ENCODE measurements around the gene PBX1.
"Not testable (repeated sequence)": the region's sequence is repeated elsewhere in the genome, so short reads cannot be mapped to it uniquely, and the experiment has no call there.

Gene PBX1

GRCh38 chr1:164587617-164588501 lies 28.9 kb downstream of the PBX1 start:
- no peak overlapping the region for H3K4me3 ChIP-seq
- no peak overlapping the region for H3K27ac ChIP-seq

DNA sequence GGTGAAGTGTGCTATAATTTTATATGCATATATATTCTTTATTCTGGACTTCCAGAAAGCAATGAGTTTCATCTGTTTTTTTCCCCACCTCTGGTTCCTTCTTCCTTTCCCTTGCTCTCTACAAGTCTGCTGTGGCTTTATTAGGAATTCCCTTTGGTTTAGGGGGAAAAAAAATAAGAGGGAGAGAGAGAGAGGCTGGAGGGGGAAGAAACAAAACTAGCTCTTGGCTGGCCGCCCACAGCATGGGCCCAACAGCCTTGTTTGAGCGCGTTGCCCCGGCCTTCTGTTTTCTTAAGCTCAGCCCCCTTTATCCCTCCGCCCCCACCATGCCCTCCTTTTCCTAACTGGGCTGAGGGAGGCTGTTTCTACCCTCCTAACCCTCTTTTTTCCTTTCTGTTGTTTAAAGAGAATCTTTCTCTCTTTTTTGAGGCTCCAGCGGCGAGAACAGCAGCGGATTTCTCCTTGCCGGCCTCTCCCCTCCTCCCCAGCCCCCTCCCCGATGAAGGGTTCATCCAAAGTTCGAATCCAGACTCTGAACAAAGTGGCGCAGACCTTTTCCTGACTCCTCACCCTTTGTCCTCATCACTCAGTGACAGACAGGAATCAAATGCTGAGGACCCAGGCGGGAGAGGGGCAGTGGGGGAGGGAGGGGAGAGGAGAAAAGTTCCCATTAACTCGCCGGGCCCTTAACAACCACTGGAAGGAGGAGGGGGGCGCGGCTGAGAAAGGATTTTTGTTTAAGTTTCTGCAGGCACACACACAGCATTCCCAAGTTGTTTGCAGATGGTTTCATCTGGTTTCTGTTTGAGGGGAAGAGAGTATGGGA lies 29.7 kb downstream of the PBX1 start:
- Histone ChIP-seq H3K27ac (peak overlapping the region in 16 of 21 experiments; percentile 4 to 74 (median 41)), H3K4me3 (no peak overlapping the region)

DNA sequence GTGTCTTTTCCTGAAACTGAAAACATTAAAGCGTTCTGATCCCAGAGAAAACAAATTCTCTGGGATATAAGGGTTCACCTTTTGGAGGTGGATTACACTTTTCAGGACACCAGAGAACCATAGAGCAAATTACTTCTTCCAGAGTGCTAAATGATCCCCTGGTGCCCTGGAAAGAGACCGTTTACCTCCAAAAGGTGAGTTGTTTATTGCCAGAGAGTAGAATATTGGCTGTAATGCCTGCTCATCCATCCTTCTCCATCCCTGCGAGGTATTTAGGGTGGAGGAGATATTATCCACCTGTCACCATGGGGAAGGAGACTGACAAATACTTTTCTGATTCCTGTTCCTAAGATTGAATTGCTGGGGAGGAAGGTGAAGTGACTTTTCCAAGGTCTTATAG lies 30.4 kb downstream of the PBX1 start:
- H3K4me3 ChIP-seq, result no peak overlapping the region
- H3K27ac ChIP-seq, result peak overlapping the region in 3 of 21 experiments; percentile 4 to 7 (median 6)

- no peak overlapping the region for H3K4me3 ChIP-seq
- H3K27ac ChIP-seq, result no peak overlapping the region
These were observed 31.1 kb downstream of the PBX1 start for GRCh38 chr1:164589961-164590507.

- H3K27ac ChIP-seq, result no peak overlapping the region
- no peak overlapping the region for H3K4me3 ChIP-seq
These were observed 31.6 kb downstream of the PBX1 start for GRCh38 chr1:164590592-164590991.

DNA sequence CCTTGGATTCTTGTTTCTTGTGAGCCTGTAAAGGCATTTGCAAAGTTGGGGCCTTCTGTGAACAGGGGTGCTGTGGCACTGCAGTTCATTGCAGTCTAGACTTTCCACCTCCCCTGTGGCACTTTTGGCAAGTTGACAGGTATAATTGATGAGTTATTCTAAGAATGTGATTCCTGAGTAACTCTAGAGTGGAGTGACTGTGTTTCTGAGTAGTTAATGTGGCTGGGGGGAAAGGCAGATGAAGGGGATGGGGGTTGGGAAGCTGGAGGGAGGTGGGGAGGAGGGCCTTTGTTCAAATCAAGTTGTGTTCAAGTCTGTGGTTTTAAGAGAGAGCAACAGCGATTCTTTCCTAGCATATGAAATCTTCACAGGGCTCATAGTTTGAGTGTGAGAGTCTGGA lies 32.9 kb downstream of the PBX1 start:
- no peak overlapping the region for H3K4me3 ChIP-seq
- peak overlapping the region in 1 of 21 experiments; percentile 15 for H3K27ac ChIP-seq

DNA sequence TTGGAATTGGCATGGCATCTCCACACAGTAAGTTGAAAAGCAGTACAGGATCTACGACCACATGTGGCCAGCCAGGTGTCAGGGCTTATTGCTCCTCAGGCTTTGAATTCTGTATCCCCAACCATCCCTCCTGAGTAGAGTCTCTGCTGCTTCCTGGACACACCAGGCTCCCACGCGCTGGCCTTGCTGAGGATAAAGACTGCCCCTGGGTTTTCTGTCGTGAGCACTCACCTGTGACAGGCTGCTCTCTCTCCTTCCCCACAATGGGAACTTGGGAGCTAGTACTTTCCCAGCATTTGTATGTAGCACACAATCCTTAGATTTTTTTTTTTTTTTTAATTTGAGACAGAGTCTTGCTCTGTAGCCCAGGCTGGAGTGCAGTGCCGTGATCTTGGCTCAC lies 33.6 kb downstream of the PBX1 start:
- no peak overlapping the region for H3K27ac ChIP-seq
- H3K4me3 ChIP-seq, result no peak overlapping the region

- Histone ChIP-seq H3K4me3 (no peak overlapping the region), H3K27ac (no peak overlapping the region)
These were observed 36.2 kb downstream of the PBX1 start for GRCh38 chr1:164595212-164595611.

DNA sequence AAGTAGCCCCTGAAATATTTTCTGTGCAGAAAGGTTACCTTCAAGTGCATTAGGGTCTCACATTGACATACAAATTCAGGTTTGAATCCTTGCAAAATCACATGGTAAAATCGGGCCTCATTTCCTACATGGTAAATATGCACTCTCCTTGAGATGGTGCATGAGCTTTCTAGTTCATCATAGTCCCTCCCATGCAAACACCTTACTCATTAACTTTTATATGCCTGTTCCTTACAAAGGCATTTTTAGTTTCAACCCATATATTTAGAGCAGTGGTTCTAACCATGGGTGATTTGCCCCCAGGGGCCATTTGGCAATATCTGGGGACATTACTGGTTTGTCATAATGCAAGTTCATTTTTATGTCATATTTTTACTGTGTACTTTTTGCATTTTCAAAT lies 37.2 kb downstream of the PBX1 start:
- no peak overlapping the region for H3K27ac ChIP-seq
- H3K4me3 ChIP-seq, result no peak overlapping the region

DNA sequence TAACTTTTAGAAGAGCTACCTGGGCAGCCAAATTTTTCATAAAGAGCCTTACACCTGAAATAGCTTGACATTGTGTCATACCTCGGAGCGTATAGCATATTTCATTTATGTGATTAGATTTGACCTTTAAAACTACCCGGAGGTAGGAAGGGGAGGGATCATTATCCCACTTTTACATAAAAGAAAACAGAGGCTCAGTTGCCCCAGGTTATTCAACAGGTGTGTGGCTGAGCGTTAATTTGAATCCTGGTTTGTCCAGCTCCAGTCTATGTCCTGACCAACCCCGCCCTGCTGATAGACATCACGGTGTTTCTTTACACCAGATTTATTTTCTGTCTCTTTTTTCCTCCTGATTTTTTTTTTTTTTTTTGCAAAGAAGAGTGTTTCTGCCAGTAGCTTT lies 39.7 kb downstream of the PBX1 start:
- no peak overlapping the region for H3K27ac ChIP-seq
- H3K4me3 ChIP-seq, result no peak overlapping the region

GRCh38 chr1:164599272-164599671 lies 40.3 kb downstream of the PBX1 start:
- no peak overlapping the region for H3K27ac ChIP-seq
- no peak overlapping the region for H3K4me3 ChIP-seq

DNA sequence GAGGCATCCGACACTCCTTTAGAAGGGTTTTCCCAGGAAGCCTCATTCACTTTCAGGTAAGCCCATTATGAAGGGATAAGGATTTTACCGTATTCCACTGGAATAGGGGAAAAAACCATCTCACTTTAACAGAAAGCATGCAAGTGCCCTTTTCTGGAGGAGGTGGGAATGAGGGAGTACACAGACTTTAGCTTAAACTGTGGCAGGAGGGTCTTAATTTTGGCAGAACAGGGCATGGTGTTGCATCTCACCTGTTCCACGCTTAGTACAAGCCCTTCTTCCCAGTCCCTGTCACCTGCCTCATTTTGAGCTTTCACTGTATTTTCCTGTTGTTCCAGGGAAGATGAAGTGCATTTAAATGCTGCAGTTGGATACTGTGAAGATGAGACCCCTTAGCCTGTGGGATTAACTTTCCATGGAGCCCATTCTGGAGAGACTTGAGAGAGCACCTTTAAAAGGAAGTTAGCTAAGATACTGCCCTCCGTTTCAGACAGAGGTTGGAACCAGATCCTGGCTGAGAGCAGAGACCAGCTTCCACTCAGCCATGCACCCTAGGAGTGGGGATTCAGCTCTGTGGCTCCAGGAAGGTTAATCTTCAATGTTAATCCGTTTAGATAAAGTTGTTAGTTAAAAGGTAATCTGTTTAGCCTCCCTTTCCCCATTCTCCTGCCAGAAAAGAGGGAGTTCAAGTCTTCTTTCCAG lies 42.6 kb downstream of the PBX1 start:
- Histone ChIP-seq H3K4me3 (no peak overlapping the region), H3K27ac (peak overlapping the region in 19 of 21 experiments; percentile 14 to 75 (median 49))

DNA sequence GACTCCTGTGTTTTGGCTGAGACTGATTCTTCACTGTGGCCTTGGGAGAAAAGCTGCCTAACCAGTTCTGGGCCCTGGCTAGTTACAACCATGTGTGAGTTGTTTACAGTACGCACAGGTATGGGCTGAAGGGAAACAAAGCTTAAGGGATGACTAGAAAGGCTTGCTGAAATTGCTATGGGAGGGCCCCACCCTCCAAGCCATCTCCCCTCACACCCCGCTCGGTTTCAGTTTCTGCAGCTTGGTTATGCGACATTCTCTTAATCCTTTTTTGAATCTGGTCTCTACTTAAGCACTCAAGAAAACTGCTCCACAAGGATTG lies 43.1 kb downstream of the PBX1 start:
- Histone ChIP-seq H3K4me3 (peak overlapping the region in 1 of 7 experiments; percentile 14), H3K27ac (peak overlapping the region in 18 of 21 experiments; percentile 14 to 75 (median 52))

DNA sequence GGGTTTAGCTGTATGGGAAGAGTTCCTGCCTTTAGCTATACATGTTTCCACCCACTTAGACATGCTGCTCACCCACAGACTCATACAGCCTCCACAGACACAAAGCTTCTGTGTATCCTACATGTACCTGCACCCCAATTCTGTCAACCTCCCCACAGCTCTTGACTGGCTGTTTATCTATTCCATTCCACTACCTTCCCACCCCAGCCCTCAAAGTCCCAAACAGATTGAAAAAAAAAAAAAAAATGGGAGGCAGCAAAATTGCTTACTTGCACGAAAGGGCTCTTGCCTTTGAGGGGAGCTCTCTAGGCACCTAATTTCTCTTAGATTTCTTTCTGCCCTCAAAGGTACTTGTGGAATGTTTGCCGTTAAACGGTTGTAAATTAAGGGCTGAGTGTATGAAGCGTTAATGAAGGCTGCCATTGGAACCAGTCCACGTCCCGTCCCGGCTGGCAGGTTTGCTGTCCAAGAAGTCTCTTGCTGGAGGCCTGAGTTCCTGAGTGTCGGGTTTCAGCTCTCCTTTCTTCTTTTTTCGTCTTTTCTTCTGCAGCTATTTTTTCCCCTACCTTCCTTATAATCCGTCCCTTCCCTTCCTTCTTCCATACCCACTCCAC lies 43.6 kb downstream of the PBX1 start:
- peak overlapping the region in 1 of 7 experiments; percentile 14 for H3K4me3 ChIP-seq
- H3K27ac ChIP-seq, result peak overlapping the region in 17 of 21 experiments; percentile 19 to 75 (median 49)

- H3K4me3 ChIP-seq, H3K27ac ChIP-seq: not testable (repeated sequence)
These were observed 44.8 kb downstream of the PBX1 start for GRCh38 chr1:164603805-164604204.

GRCh38 chr1:164604541-164604940 lies 45.6 kb downstream of the PBX1 start:
- no peak overlapping the region for H3K4me3 ChIP-seq
- H3K27ac ChIP-seq, result no peak overlapping the region

DNA sequence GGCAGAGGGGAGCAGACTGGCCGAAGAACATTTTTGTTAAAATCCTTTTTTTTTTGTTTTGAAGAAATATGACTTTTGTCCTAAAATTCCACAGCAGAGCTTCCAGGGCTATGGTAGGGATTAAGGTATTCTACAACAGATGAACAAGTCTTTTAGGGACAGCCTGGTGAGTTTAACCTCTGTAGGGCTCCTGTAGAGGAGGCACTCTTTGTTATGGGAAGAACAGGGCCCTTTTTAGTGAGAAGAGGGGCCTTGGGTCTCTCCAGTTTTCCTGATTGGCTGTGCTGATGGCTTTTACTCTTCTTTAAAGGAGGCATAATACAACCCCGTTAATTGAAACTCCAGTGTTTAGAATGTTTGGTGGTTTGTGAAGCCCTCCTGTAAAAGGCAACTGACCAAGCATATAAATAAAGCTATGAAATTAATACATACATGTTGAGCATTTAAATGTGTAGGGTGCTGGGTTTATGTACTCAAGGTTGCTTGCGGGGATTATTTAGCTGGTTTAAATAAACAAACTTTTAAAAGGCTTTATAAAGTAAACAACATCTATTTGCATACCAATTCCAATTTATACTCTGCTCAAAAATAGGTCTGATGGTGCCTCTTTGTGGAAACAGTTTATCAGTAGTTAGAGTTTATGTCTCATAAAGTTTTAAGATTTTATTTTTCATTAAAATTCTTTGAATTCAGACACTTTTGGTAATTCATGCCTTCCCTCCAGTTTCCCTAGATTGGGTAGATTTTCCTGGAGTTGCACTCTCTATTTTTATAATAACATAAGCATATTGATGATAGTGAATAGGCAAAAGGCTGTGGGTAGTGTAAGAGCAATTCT lies 46.5 kb downstream of the PBX1 start:
- H3K27ac ChIP-seq, result peak overlapping the region in 1 of 21 experiments; percentile 9
- no peak overlapping the region for H3K4me3 ChIP-seq

DNA sequence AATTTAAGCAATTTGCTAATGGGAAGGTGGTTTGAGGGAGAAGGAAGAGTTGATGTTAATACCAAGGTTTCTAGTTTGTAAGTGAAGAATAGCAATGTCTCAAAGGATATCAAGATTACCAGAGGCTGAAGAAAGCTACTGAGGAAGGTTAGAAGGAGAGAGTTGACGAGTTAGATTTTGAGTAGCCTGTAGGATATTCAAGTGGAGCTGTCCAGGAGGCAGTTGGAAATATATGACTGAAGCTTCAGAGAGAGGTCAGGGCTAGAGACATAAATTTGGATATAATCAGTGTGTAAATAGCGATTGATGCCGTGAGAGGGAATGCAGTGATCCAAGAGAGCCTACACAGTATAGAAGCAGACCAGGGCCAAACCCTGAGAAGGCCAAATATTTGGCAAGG lies 48.4 kb downstream of the PBX1 start:
- no peak overlapping the region for H3K27ac ChIP-seq
- H3K4me3 ChIP-seq, result no peak overlapping the region

DNA sequence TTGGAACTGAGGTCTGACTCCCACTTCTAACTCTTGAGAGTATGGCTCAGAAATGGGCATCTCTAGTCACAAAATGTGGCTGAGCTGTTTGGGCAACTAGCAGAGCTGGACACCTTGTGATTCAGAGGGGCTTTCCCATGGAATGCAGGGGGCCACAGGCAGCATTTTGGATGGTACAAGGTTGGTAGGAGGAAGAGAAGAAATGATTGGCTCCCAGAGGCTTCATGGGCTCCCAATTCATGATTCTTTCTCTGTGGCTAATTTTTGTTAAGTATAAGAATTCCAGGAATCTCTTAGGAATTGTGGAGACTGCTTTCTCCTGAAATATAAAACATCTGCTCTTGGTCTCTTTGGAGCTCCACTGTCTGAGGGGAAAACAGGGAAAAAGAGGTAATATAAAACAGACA lies 49.7 kb downstream of the PBX1 start:
- H3K4me3 ChIP-seq, result no peak overlapping the region
- peak overlapping the region in 2 of 21 experiments; percentile 26 to 31 for H3K27ac ChIP-seq
